ENCODE measurements around the gene GATC. TPM values are rescaled to one million over a fixed set of nuclear protein-coding genes. Genes with fewer than 3 reads are reported as not detected.

GATC gene
- total RNA-seq, 2 donors from 2014 or later = 11.6 to 13.6 TPM

GRCh38 chr12:120466560-120467315 is 20.5 kb downstream of the GATC start:
- H3K4me1 ChIP-seq = peaks cover 0 to 35% of the 10 kb centered on the region in 2 donors
- H3K4me3 ChIP-seq = no peak overlapping the region
- H3K36me3 ChIP-seq = peaks cover 48% of the 10 kb centered on the region
- H3K27ac ChIP-seq = no peak overlapping the region
- H3K9me3 ChIP-seq = no peaks in the 10 kb centered on the region
- no peak for DNase-seq (ENCODE audit: low spot score)
- TF ChIP-seq CTCF (IDR thresholded peaks at IDR 0.05) = peak; percentile 30 to 59
- no peaks in the 10 kb centered on the region for H3K27me3 ChIP-seq

GRCh38 chr12:120467439-120467838 is 21.2 kb downstream of the GATC start:
- Histone ChIP-seq H3K27me3 (no peaks in the 10 kb centered on the region), H3K27ac (no peak overlapping the region), H3K4me3 (no peak overlapping the region), H3K9me3 (no peaks in the 10 kb centered on the region), H3K4me1 (peaks cover 0 to 35% of the 10 kb centered on the region in 2 donors), H3K36me3 (peaks cover 41% of the 10 kb centered on the region)
- no peak for DNase-seq (ENCODE audit: low spot score)
- TF ChIP-seq CTCF (IDR thresholded peaks at IDR 0.05) = no peak

GRCh38 chr12:120468325-120468820 is 22.1 kb downstream of the GATC start:
- Histone ChIP-seq H3K4me1 (peaks cover 0 to 35% of the 10 kb centered on the region in 2 donors), H3K36me3 (peaks cover 31% of the 10 kb centered on the region), H3K27ac (peak overlapping the region; percentile 85 to 94), H3K27me3 (no peaks in the 10 kb centered on the region), H3K9me3 (no peaks in the 10 kb centered on the region), H3K4me3 (peak overlapping the region; percentile 67 to 87)
- no peak for TF ChIP-seq CTCF (IDR thresholded peaks at IDR 0.05)
- no peak for DNase-seq (ENCODE audit: low spot score)

GRCh38 chr12:120468821-120469449 is 22.7 kb downstream of the GATC start:
- no peak for TF ChIP-seq CTCF (IDR thresholded peaks at IDR 0.05)
- H3K9me3 ChIP-seq = no peaks in the 10 kb centered on the region
- H3K4me1 ChIP-seq = peaks cover 0 to 35% of the 10 kb centered on the region in 2 donors
- no peak for DNase-seq (ENCODE audit: low spot score)
- H3K36me3 ChIP-seq = peaks cover 26% of the 10 kb centered on the region
- peak overlapping the region; percentile 67 to 87 for H3K4me3 ChIP-seq
- H3K27me3 ChIP-seq = no peaks in the 10 kb centered on the region
- peak overlapping the region; percentile 85 to 94 for H3K27ac ChIP-seq

- Histone ChIP-seq H3K36me3 (peaks cover 19% of the 10 kb centered on the region), H3K4me3 (peak within 1 kb of the TSS; percentile 67 to 87), H3K27ac (peak within 1 kb of the TSS; percentile 85 to 94), H3K4me1 (peaks cover 0 to 35% of the 10 kb centered on the region in 2 donors), H3K9me3 (no peaks in the 10 kb centered on the region), H3K27me3 (no peaks in the 10 kb centered on the region)
- peak; percentile 85 to 91 for TF ChIP-seq CTCF (IDR thresholded peaks at IDR 0.05)
- peak; percentile 96 for DNase-seq (ENCODE audit: low spot score)
These were observed 23.4 kb downstream of the GATC start, which contains the start of gene SRSF9 for GRCh38 chr12:120469450-120470149. Gene SRSF9 (minus strand): TSS chr12:120469748. CDS start chr12:120469609, 139 bp downstream.
